NB4 (cell line): ENCODE measurements around the gene LY86.

ENCODE experiments used
- POLR2A ChIP-seq: IDR thresholded peaks from 2 replicates; pipeline ENCODE4 v1.6.1; 2011; ENCODE audit warnings: mild to moderate bottlenecking; ENCODE audit not compliant: insufficient read length; ENCODE audit errors: extremely low read depth
- TF ChIP-seq, protein P1 (sequence below): IDR thresholded peaks from one replicate; pipeline ENCODE4 v1.5.1; 2012; ENCODE audit warnings: low read depth, low read length
- TF ChIP-seq, protein P2 (sequence below): IDR thresholded peaks from 2 replicates; pipeline ENCODE4 v1.6.1; 2011; ENCODE audit warnings: low read depth, low read length

DNA sequence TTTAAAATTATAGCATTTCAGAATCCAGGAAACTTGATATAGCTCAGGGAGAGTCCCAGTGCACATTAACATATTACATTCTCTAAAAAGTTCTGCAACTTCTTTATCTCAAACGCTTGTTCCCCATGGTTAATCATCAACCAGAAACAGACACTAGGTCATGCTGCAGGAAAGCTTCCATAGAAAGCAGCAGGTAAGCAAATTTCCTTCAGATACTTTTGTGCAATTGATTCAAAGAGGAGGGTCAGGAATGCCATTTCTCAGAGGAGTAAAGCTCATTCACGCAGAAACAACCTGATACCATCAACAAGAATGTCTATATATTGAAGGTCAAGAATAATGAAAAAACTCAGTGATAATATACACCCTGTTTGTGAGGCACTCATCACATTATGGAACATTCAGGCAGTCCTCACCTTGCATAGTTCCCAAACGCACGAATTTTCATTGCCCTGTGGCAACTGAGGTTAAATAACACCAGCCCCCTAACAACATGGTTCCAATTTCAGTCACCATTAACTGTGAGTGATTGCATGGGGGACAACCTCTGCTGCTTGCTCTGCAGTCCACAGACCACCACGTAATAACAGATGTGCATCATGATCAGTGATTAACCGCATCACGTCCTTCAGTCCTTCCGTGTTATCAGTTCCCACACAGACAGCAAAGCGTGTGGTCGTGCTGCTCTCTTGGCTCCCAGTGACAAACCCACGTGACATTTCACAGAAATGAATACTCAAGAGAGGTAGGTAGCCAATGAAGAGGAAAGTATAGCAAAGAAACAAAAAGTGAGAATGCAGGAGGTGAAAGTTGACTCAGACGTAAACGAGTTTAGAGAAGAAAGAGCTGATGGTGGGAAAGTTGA, 95.7 kb downstream of the LY86 start:
- TF ChIP-seq, protein P1, sequence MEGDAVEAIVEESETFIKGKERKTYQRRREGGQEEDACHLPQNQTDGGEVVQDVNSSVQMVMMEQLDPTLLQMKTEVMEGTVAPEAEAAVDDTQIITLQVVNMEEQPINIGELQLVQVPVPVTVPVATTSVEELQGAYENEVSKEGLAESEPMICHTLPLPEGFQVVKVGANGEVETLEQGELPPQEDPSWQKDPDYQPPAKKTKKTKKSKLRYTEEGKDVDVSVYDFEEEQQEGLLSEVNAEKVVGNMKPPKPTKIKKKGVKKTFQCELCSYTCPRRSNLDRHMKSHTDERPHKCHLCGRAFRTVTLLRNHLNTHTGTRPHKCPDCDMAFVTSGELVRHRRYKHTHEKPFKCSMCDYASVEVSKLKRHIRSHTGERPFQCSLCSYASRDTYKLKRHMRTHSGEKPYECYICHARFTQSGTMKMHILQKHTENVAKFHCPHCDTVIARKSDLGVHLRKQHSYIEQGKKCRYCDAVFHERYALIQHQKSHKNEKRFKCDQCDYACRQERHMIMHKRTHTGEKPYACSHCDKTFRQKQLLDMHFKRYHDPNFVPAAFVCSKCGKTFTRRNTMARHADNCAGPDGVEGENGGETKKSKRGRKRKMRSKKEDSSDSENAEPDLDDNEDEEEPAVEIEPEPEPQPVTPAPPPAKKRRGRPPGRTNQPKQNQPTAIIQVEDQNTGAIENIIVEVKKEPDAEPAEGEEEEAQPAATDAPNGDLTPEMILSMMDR, result no peak
- TF ChIP-seq, protein P2, sequence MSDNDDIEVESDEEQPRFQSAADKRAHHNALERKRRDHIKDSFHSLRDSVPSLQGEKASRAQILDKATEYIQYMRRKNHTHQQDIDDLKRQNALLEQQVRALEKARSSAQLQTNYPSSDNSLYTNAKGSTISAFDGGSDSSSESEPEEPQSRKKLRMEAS, result no peak
- no peak for TF ChIP-seq POLR2A
